H1 (cell line): ENCODE measurements around the gene SLC4A8. TPM values are rescaled to one million over a fixed set of nuclear protein-coding genes. Genes with fewer than 3 reads are reported as not detected.

Experiments
- CTCF ChIA-PET: fragments of 300-600 bp; sonication (Branson Sonifier 250); formaldehyde crosslinking; loops from one replicate; lab custom pipeline; 2021; ENCODE audit not compliant: partially characterized antibody; lab: Charles Lee
- POLR2A ChIA-PET: fragments of 300-600 bp; sonication (Branson Sonifier 250); formaldehyde crosslinking; loops from one replicate; lab custom pipeline; 2021; ENCODE audit warnings: inconsistent platforms; ENCODE audit not compliant: partially characterized antibody; lab: Charles Lee
- DNase-seq, 2 experiments: peaks; one replicate each; pipeline versions ENCODE4 v3.0.0 to v3.0.0-alpha.2; 2010 to 2022; ENCODE audit warnings: low spot score in 2 of 2, low read depth in 1 of 2, mixed read lengths in 1 of 2
- FAIRE-seq: peaks from 2 replicates; lab custom pipeline; 2011; peaks lifted over from hg19 to GRCh38; lab: Jason Lieb, UNC
- H2AFZ ChIP-seq: 2 replicates; pipeline ENCODE4 v1.8.1; 2012; ENCODE audit warnings: low read length, inconsistent platforms
- H2AK5ac ChIP-seq: 2 replicates; pipeline ENCODE4 v1.6.1; 2013; ENCODE audit warnings: low read depth, low read length
- H2BK120ac ChIP-seq: replicated peaks from 2 replicates; pipeline ENCODE3; 2013; ENCODE audit warnings: low read depth, low read length, inconsistent platforms
- H2BK12ac ChIP-seq: 2 replicates; pipeline ENCODE4 v1.6.1; 2013; ENCODE audit warnings: low read depth, low read length
- H2BK15ac ChIP-seq: 2 replicates; pipeline ENCODE4 v1.6.1; 2013; ENCODE audit warnings: low read length
- H2BK20ac ChIP-seq: 2 replicates; pipeline ENCODE4 v1.6.1; 2013; ENCODE audit warnings: low read length
- H2BK5ac ChIP-seq: 2 replicates; pipeline ENCODE4 v1.6.1; 2013; ENCODE audit warnings: low read depth, low read length
- H3K14ac ChIP-seq: 2 replicates; pipeline ENCODE4 v1.6.1; 2013; ENCODE audit warnings: inconsistent platforms; ENCODE audit not compliant: insufficient read length
- H3K18ac ChIP-seq: 2 replicates; pipeline ENCODE4 v1.6.1; 2013; ENCODE audit warnings: low read length; ENCODE audit errors: extremely low read depth
- H3K23ac ChIP-seq: 2 replicates; pipeline ENCODE4 v1.6.1; 2013; ENCODE audit warnings: inconsistent platforms; ENCODE audit not compliant: insufficient read length
- H3K23me2 ChIP-seq: 2 replicates; pipeline ENCODE4 v1.6.1; 2013; ENCODE audit warnings: low read depth, low read length
- H3K27ac ChIP-seq: 2 replicates; pipeline ENCODE4 v1.6.1; 2011; ENCODE audit warnings: low read depth, low read length, inconsistent platforms
- H3K27me3 ChIP-seq, 4 experiments: replicated peaks in 1 of 4; 1 replicate in 1 of 4; 2 replicates in 3 of 4; pipeline versions ENCODE4 v1.6.1 to v1.8.1; 2011 to 2013; ENCODE audit warnings: low read length in 3 of 4, mild to moderate bottlenecking in 3 of 4, inconsistent platforms in 2 of 4, mixed read lengths in 2 of 4, moderate library complexity in 1 of 4; ENCODE audit not compliant: control insufficient read depth in 3 of 4, insufficient read depth in 3 of 4; ENCODE audit errors: extremely low read depth in 1 of 4
- H3K36me3 ChIP-seq, 4 experiments: 2 replicates each; pipeline versions ENCODE4 v1.6.1 to v1.8.1; 2011 to 2013; ENCODE audit warnings: mild to moderate bottlenecking in 4 of 4, low read length in 3 of 4, moderate library complexity in 2 of 4, control low read depth in 1 of 4, inconsistent platforms in 1 of 4; ENCODE audit not compliant: insufficient read depth in 4 of 4, control insufficient read depth in 2 of 4
- H3K4ac ChIP-seq: replicated peaks from 2 replicates; pipeline ENCODE3; 2013; ENCODE audit warnings: low read length, low read depth, mixed read lengths, inconsistent platforms; ENCODE audit not compliant: insufficient read length
- H3K4me1 ChIP-seq, 4 experiments: replicated peaks in 1 of 4; 1 replicate in 1 of 4; 2 replicates in 3 of 4; pipeline versions ENCODE4 v1.6.1 to v1.8.1; 2011 to 2013; ENCODE audit warnings: low read length in 3 of 4, inconsistent platforms in 2 of 4, mixed read lengths in 1 of 4; ENCODE audit not compliant: insufficient read depth in 4 of 4, control insufficient read depth in 3 of 4
- H3K4me2 ChIP-seq, 2 experiments: 2 replicates each; pipeline versions ENCODE4 v1.6.1 to v1.8.1; 2011 to 2013; ENCODE audit warnings: low read depth in 2 of 2, low read length in 2 of 2, control low read depth in 1 of 2, inconsistent platforms in 1 of 2, mild to moderate bottlenecking in 1 of 2; ENCODE audit not compliant: insufficient read depth in 1 of 2
- H3K4me3 ChIP-seq, 4 experiments: fragments of 200-600, 300-600 bp in 1 of 4; sonication (generic), shearing (Covaris generic), sonication (Bioruptor Twin) in 1 of 4; 2 replicates each; pipeline versions ENCODE4 v1.5.1 to v1.8.1; 2011 to 2016; ENCODE audit warnings: low read length in 4 of 4, low read depth in 3 of 4, control low read depth in 2 of 4, inconsistent platforms in 2 of 4, mild to moderate bottlenecking in 2 of 4, mixed read lengths in 1 of 4, moderate library complexity in 1 of 4; ENCODE audit not compliant: insufficient read depth in 2 of 4; ENCODE audit errors: extremely low read depth in 1 of 4
- H3K56ac ChIP-seq: replicated peaks from 2 replicates; pipeline ENCODE3; 2013; ENCODE audit warnings: low read depth, mild to moderate bottlenecking, mixed read lengths, low read length, inconsistent platforms; ENCODE audit not compliant: insufficient read length
- H3K79me1 ChIP-seq: 2 replicates; pipeline ENCODE4 v1.6.1; 2013; ENCODE audit warnings: low read depth, low read length, control low read depth
- H3K79me2 ChIP-seq, 2 experiments: 2 replicates each; pipeline versions ENCODE4 v1.6.1 to v1.8.1; 2012 to 2013; ENCODE audit warnings: low read length in 2 of 2, mild to moderate bottlenecking in 2 of 2, inconsistent platforms in 1 of 2; ENCODE audit not compliant: insufficient read depth in 2 of 2, control insufficient read depth in 1 of 2
- H3K9ac ChIP-seq, 4 experiments: replicated peaks in 1 of 4; 1 replicate in 1 of 4; 2 replicates in 3 of 4; pipeline versions ENCODE4 v1.6.1 to v1.8.1; 2011 to 2013; ENCODE audit warnings: low read depth in 3 of 4, low read length in 3 of 4, control low read depth in 2 of 4, mild to moderate bottlenecking in 2 of 4, moderate library complexity in 2 of 4, inconsistent platforms in 1 of 4; ENCODE audit errors: extremely low read depth in 1 of 4
- H3K9me3 ChIP-seq, 2 experiments: 2 replicates each; pipeline versions ENCODE4 v1.6.1 to v1.8.1; 2012 to 2013; ENCODE audit warnings: mild to moderate bottlenecking in 2 of 2, moderate library complexity in 2 of 2, control low read depth in 1 of 2, inconsistent platforms in 1 of 2, low read depth in 1 of 2, low read length in 1 of 2, mixed read lengths in 1 of 2; ENCODE audit not compliant: insufficient read depth in 2 of 2
- H4K20me1 ChIP-seq, 2 experiments: replicated peaks in 1 of 2; 2 replicates each; pipeline versions ENCODE3 to v1.8.1; 2011 to 2013; ENCODE audit warnings: inconsistent platforms in 2 of 2, low read length in 2 of 2, mild to moderate bottlenecking in 1 of 2; ENCODE audit not compliant: insufficient read depth in 2 of 2, control insufficient read depth in 1 of 2
- H4K5ac ChIP-seq: 2 replicates; pipeline ENCODE4 v1.6.1; 2013; ENCODE audit warnings: low read length, low read depth, mixed read lengths, inconsistent platforms; ENCODE audit not compliant: insufficient read length
- H4K8ac ChIP-seq: 2 replicates; pipeline ENCODE4 v1.8.0; 2013; ENCODE audit warnings: mild to moderate bottlenecking, moderate library complexity, low read length, inconsistent platforms; ENCODE audit not compliant: insufficient read depth; ENCODE audit errors: extremely low read depth
- H4K91ac ChIP-seq: replicated peaks from 2 replicates; pipeline ENCODE3; 2013; ENCODE audit warnings: low read length, mixed read lengths, inconsistent platforms; ENCODE audit not compliant: insufficient read length
- JUND ChIP-seq: IDR thresholded peaks from 2 replicates; pipeline ENCODE4 v1.6.1; 2011; ENCODE audit warnings: mild to moderate bottlenecking, improper control_type of control experiment, low read length
- KDM4A ChIP-seq: IDR thresholded peaks from one replicate; pipeline ENCODE4 v1.7.1; 2012; ENCODE audit warnings: low read depth, mild to moderate bottlenecking, moderate library complexity, low read length, inconsistent platforms; ENCODE audit not compliant: severe bottlenecking
- POLR2AphosphoS5 ChIP-seq: IDR thresholded peaks from 2 replicates; pipeline ENCODE4 v1.6.1; 2011; ENCODE audit warnings: low read depth, low read length
- RXRA ChIP-seq: IDR thresholded peaks from 2 replicates; pipeline ENCODE4 v1.6.1; 2011; ENCODE audit warnings: low read depth, mild to moderate bottlenecking, low read length, moderate library complexity; ENCODE audit not compliant: insufficient read depth
- SIX5 ChIP-seq: IDR thresholded peaks from 2 replicates; pipeline ENCODE4 v1.6.1; 2011; ENCODE audit warnings: mild to moderate bottlenecking, low read depth, low read length
- SP4 ChIP-seq: IDR thresholded peaks from 2 replicates; pipeline ENCODE4 v1.6.1; 2012; ENCODE audit warnings: low read length, inconsistent platforms
- TAF1 ChIP-seq: IDR thresholded peaks from 2 replicates; pipeline ENCODE4 v1.6.1; 2011; ENCODE audit warnings: mild to moderate bottlenecking, low read depth, low read length
- YY1 ChIP-seq: IDR thresholded peaks from 2 replicates; pipeline ENCODE4 v1.6.1; 2011; ENCODE audit warnings: low read depth, mild to moderate bottlenecking, low read length
- WGBS, 2 experiments: shearing (Covaris generic) in 1 of 2; methylation state at CpG; one replicate each; pipeline versions ENCODE4 v1.1.6 to v1.1.7; 2013 to 2015; ENCODE audit warnings: low lambda C conversion rate in 2 of 2, mixed read lengths in 2 of 2, inconsistent platforms in 1 of 2, low coverage in 1 of 2, missing lambda C conversion rate in 1 of 2; ENCODE audit not compliant: insufficient replicate concordance in 2 of 2, insufficient coverage in 1 of 2, insufficient read length in 1 of 2; ENCODE audit errors: extremely low coverage in 1 of 2, missing lambda C conversion rate in 1 of 2; 5-methylcytosine and 5-hydroxymethylcytosine counted together
- polyA plus RNA-seq, 7 experiments: library from polyadenylated mRNA; depleted of rRNA in 3 of 7; stranded (reverse) in 5 of 7; unstranded in 2 of 7; fragments of >200 nt in 5 of 7; fragments of 200-250 nt in 2 of 7; gene quantifications; 1 replicate in 5 of 7; 2 replicates in 1 of 7; 4 replicates in 1 of 7; pipeline versions ENCODE4 v1.2.1 to v1.2.3, GENCODE V29; 2011 to 2013; ENCODE audit warnings: missing spikeins in 2 of 7, mixed read lengths in 2 of 7
- total RNA-seq: library from RNA; stranded (reverse); fragmentation: NEBNext Ultra II Directional; extraction: Animal tissue kit (Norgen Biotek cat#: 25700); gene quantifications from 2 replicates; pipeline ENCODE4 v1.2.1, GENCODE V29; 2021

Gene SLC4A8
- total and polyA plus RNA-seq, 2 of the 8 experiments (the other 6 are each of a cell fraction or from before 2014, with no cell fraction given) = 11.2 to 13.4 TPM

- Histone ChIP-seq H2AFZ (no peak overlapping the region), H3K4me2 (no peak overlapping the region), H4K91ac (no peak overlapping the region), H3K4ac (no peak overlapping the region), H4K20me1 (no peaks in the 10 kb centered on the region), H2BK120ac (no peak overlapping the region), H3K9me3 (no peaks in the 10 kb centered on the region), H2AK5ac (no peak overlapping the region), H3K79me1 (no peaks in the 10 kb centered on the region), H3K27ac (no peak overlapping the region), H3K23me2 (no peaks in the 10 kb centered on the region), H3K9ac (no peak overlapping the region), H2BK12ac (no peak overlapping the region), H3K79me2 (no peaks in the 10 kb centered on the region), H2BK20ac (no peak overlapping the region), H3K27me3 (no peaks in the 10 kb centered on the region), H3K4me3 (no peak overlapping the region), H2BK5ac (no peak overlapping the region), H2BK15ac (no peak overlapping the region), H3K4me1 (no peaks in the 10 kb centered on the region), H4K5ac (no peak overlapping the region), H3K23ac (no peak overlapping the region), H3K56ac (no peak overlapping the region), H4K8ac (no peak overlapping the region), H3K14ac (no peak overlapping the region), H3K36me3 (peaks cover 4 to 28% (median 8%) of the 10 kb centered on the region in 4 experiments; a peak in 6 of 8 replicates), H3K18ac (no peak overlapping the region)
- DNase-seq (no peak), FAIRE-seq (no peak)
- ChIA-PET CTCF (interaction anchor here (1.0 to 1.3 kb wide), 3 partner anchors 10 to 38 kb away, joined by 3 read pairs; no protein-coding TSS in a partner anchor), POLR2A (no interaction called here)
- 81% methylated on average over 7 of the region's 7 CpGs; no CpG with 5 or more reads in 1 of the 2 experiments for WGBS, 2 experiments
- TF ChIP-seq JUND (no peak), POLR2AphosphoS5 (no peak), TAF1 (no peak), SP4 (no peak), SIX5 (no peak), YY1 (no peak), KDM4A (no peak), RXRA (no peak)
Measured at GRCh38 chr12:51471111-51471864, 46.7 kb downstream of the SLC4A8 start.
